Left hindlimb (tissue), 1 donor: ENCODE results near the gene IL17C.

Experiments used
- DNase-seq: peaks from one replicate; pipeline ENCODE4 v3.0.0-alpha.2; 2018

IL17C gene

GRCh38 chr16:88687254-88687576 lies 48.8 kb downstream of the IL17C start:
- no peak for DNase-seq

GRCh38 chr16:88687676-88688012 lies 49.3 kb downstream of the IL17C start:
- no peak for DNase-seq

GRCh38 chr16:88688013-88688778 lies 49.8 kb downstream of the IL17C start:
- no peak for DNase-seq
